WTC11 (cell line): ENCODE data around the gene ELMO3. TPM values are rescaled to one million over a fixed set of nuclear protein-coding genes. Genes with fewer than 3 reads are reported as not detected.
A peak's percentile ranks its signal among the peaks of the same experiment; 100 is the strongest.

ENCODE experiments used
- ATAC-seq: fragments of 200-7000 bp; cut with Tn5 transposase; 2 replicates; pipeline ENCODE4 v1.10.0; 2021; ENCODE audit warnings: mild to moderate bottlenecking, moderate library complexity
- CTCF ChIA-PET: fragments of 300-600 bp; sonication (Branson Sonifier 250); formaldehyde crosslinking; loops from one replicate; lab custom pipeline; 2021; ENCODE audit warnings: antibody characterized with exemption; lab: Charles Lee
- POLR2A ChIA-PET: fragments of 350-600 bp; sonication (Branson Sonifier 250); formaldehyde crosslinking; loops from one replicate; lab custom pipeline; 2021; ENCODE audit warnings: antibody characterized with exemption; lab: Charles Lee
- DNase-seq: peaks from one replicate; pipeline ENCODE4 v3.0.0; 2021; ENCODE audit warnings: low spot score
- H3K27ac Mint-ChIP-seq: 2 replicates; pipeline ENCODE4 v1.8.0; 2021; ENCODE audit warnings: mixed read lengths
- H3K27me3 Mint-ChIP-seq: 2 replicates; pipeline ENCODE4 v1.8.0; 2021; ENCODE audit warnings: low read depth, mild to moderate bottlenecking, moderate library complexity, mixed read lengths
- H3K36me3 Mint-ChIP-seq: 2 replicates; pipeline ENCODE4 v1.8.0; 2021; ENCODE audit warnings: mixed read lengths
- H3K4me1 Mint-ChIP-seq: 2 replicates; pipeline ENCODE4 v1.8.0; 2022; ENCODE audit warnings: mixed read lengths
- H3K4me3 Mint-ChIP-seq: 2 replicates; pipeline ENCODE4 v1.8.0; 2021; ENCODE audit warnings: mild to moderate bottlenecking, moderate library complexity, mixed read lengths
- H3K9me3 Mint-ChIP-seq: 2 replicates; pipeline ENCODE4 v1.8.0; 2021; ENCODE audit warnings: mixed read lengths
- MYBL2 ChIP-seq: sonication (generic); formaldehyde crosslinking; IDR thresholded peaks from 2 replicates; pipeline ENCODE4 v1.8.1; 2023; ENCODE audit warnings: mild to moderate bottlenecking, moderate library complexity, missing genetic modification reagents
- NFATC4 ChIP-seq: fragments of 250-450 bp; sonication (Bioruptor Pico); IDR thresholded peaks from 2 replicates; pipeline ENCODE4 v1.9.0; 2021; ENCODE audit warnings: mild to moderate bottlenecking
- NFYB ChIP-seq: sonication (generic); formaldehyde crosslinking; conservative IDR thresholded peaks from 2 replicates; pipeline ENCODE4 v1.8.0; 2022; ENCODE audit warnings: low read depth, missing genetic modification reagents
- NR2C2 ChIP-seq: sonication (generic); formaldehyde crosslinking; IDR thresholded peaks from 2 replicates; pipeline ENCODE4 v1.8.0; 2022; ENCODE audit warnings: mild to moderate bottlenecking, missing genetic modification reagents
- NR3C1 ChIP-seq: sonication (generic); formaldehyde crosslinking; conservative IDR thresholded peaks from 2 replicates; pipeline ENCODE4 v1.8.1; 2023; ENCODE audit warnings: low read depth, mild to moderate bottlenecking, missing genetic modification reagents
- SMAD3 ChIP-seq: sonication (generic); formaldehyde crosslinking; IDR thresholded peaks from 2 replicates; pipeline ENCODE4 v1.8.0; 2022; ENCODE audit warnings: missing genetic modification reagents, mild to moderate bottlenecking, borderline replicate concordance
- SMAD4 ChIP-seq: sonication (generic); formaldehyde crosslinking; IDR thresholded peaks from 2 replicates; pipeline ENCODE4 v1.8.0; 2022; ENCODE audit warnings: mild to moderate bottlenecking, missing genetic modification reagents
- ZNF138 ChIP-seq: sonication (generic); formaldehyde crosslinking; conservative IDR thresholded peaks from 2 replicates; pipeline ENCODE4 v1.8.1; 2022; ENCODE audit warnings: mild to moderate bottlenecking, moderate library complexity, missing genetic modification reagents
- ZNF263 ChIP-seq: sonication (generic); formaldehyde crosslinking; IDR thresholded peaks from 2 replicates; pipeline ENCODE4 v1.8.1; 2022; ENCODE audit warnings: low read depth, mild to moderate bottlenecking, moderate library complexity, missing genetic modification reagents
- ZNF317 ChIP-seq: sonication (generic); formaldehyde crosslinking; IDR thresholded peaks from 2 replicates; pipeline ENCODE4 v1.8.1; 2023; ENCODE audit warnings: low read depth, mild to moderate bottlenecking, moderate library complexity, missing genetic modification reagents, borderline replicate concordance
- ZNF416 ChIP-seq: fragments of 250-450 bp; sonication (Bioruptor Pico); IDR thresholded peaks from 2 replicates; pipeline ENCODE4 v1.9.0; 2021; ENCODE audit warnings: mild to moderate bottlenecking, inconsistent platforms
- total RNA-seq: library from RNA; stranded (reverse); gene quantifications from 3 replicates; pipeline ENCODE4 v1.2.3, GENCODE V29; 2021
- TF ChIP-seq, protein P1 (sequence below): fragments of 250-450 bp; sonication (Bioruptor Pico); IDR thresholded peaks from 2 replicates; pipeline ENCODE4 v2.1.2; 2022; ENCODE audit warnings: mild to moderate bottlenecking, moderate library complexity
- TF ChIP-seq, protein P2 (sequence below): fragments of 250-450 bp; sonication (Bioruptor Pico); IDR thresholded peaks from 2 replicates; pipeline ENCODE4 v1.9.0; 2021; ENCODE audit warnings: moderate library complexity, mild to moderate bottlenecking, inconsistent platforms, borderline replicate concordance
- TF ChIP-seq, protein P3 (sequence below): sonication (generic); formaldehyde crosslinking; IDR thresholded peaks from 2 replicates; pipeline ENCODE4 v1.8.1; 2022; ENCODE audit warnings: low read depth, mild to moderate bottlenecking, moderate library complexity, missing genetic modification reagents, borderline replicate concordance
- TF ChIP-seq, protein P4 (sequence below): fragments of 250-450 bp; sonication (Bioruptor Pico); IDR thresholded peaks from 2 replicates; pipeline ENCODE4 v1.8.0; 2021; ENCODE audit warnings: mild to moderate bottlenecking
- TF ChIP-seq, protein P5 (sequence below): sonication (generic); formaldehyde crosslinking; IDR thresholded peaks from 2 replicates; pipeline ENCODE4 v1.8.1; 2023; ENCODE audit warnings: mild to moderate bottlenecking, missing genetic modification reagents

Gene ELMO3
- total RNA-seq, 1 experiment from 2014 or later = 13.6 TPM

DNA sequence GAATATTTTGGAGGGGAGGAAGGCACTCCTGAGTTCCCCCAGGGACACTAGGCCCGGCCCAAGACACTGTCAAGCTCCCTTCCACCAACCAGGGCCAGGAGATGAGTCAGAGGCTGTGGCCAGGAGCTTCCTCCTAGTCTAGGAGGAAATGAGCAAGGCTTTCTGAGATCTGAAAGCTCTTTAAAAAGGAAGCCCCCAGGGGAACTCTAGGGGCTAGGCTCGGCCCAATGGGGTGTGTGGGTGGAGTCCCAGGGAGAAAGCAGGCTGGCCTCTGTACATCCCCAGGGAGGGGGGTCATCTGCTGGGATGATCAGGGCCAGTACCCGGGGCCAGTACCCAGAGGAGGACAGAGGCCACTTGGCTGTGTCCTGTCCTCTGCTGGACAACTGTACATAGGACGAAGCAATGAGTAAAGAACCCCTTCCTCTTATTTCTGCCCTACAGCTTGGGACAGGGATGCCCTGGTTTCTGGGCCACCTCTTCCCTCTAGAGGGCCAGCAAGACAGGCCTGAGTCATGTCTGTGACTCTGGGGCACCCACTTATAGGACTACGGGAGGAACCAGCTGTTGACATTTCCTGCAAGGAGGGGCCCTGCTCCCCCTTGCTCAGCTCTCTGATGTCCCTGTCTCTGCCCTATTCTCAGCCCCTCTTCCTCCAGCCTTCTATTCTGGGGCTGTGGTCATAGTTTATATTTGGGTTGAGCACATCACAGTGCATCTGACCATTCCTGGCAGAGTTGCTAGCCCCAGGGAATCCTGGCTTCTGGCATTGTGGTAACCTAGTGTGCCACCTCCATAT is 45.7 kb downstream of the ELMO3 start (continued):
- TF ChIP-seq, protein P1, sequence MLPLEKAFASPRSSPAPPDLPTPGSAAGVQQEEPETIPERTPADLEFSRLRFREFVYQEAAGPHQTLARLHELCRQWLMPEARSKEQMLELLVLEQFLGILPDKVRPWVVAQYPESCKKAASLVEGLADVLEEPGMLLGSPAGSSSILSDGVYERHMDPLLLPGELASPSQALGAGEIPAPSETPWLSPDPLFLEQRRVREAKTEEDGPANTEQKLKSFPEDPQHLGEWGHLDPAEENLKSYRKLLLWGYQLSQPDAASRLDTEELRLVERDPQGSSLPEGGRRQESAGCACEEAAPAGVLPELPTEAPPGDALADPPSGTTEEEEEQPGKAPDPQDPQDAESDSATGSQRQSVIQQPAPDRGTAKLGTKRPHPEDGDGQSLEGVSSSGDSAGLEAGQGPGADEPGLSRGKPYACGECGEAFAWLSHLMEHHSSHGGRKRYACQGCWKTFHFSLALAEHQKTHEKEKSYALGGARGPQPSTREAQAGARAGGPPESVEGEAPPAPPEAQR (CRISPR knock-in tag) = no peak
- TF ChIP-seq MYBL2 (CRISPR knock-in tag) = no peak
- no peak for TF ChIP-seq ZNF416
- TF ChIP-seq, protein P2, sequence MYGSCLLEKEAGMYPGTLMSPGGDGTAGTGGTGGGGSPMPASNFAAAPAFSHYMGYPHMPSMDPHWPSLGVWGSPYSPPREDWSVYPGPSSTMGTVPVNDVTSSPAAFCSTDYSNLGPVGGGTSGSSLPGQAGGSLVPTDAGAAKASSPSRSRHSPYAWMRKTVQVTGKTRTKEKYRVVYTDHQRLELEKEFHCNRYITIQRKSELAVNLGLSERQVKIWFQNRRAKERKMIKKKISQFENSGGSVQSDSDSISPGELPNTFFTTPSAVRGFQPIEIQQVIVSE (CRISPR knock-in tag) = no peak
- TF ChIP-seq NFYB (CRISPR knock-in tag) = no peak
- no peak for TF ChIP-seq NFATC4 (CRISPR knock-in tag)

DNA sequence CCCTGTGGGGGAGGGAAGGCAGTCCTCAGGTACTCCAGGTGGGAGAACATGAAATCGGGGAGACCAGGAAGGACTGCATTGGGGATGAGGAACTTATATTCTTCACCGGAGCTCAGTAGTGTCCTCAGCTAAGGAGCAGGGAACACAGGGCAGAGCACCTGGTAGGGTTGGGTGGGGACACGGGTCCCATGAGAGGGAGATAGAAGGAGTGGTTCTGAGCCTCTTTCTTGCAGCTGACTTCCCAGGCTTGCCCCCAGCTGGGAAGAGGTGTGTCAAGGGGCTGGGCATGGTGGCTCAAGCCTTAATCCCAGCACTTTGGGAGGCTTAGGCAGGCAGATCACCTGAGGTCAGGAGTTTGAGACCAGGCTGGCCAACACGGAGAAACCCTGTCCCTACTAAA is 46.3 kb downstream of the ELMO3 start:
- H3K4me3 Mint-ChIP-seq = peak overlapping the region; percentile 89
- TF ChIP-seq ZNF317 = no peak
- TF ChIP-seq ZNF263 (CRISPR knock-in tag) = no peak
- TF ChIP-seq SMAD4 (CRISPR knock-in tag) = no peak
- TF ChIP-seq, protein P2 (CRISPR knock-in tag) = no peak
- TF ChIP-seq, protein P3, sequence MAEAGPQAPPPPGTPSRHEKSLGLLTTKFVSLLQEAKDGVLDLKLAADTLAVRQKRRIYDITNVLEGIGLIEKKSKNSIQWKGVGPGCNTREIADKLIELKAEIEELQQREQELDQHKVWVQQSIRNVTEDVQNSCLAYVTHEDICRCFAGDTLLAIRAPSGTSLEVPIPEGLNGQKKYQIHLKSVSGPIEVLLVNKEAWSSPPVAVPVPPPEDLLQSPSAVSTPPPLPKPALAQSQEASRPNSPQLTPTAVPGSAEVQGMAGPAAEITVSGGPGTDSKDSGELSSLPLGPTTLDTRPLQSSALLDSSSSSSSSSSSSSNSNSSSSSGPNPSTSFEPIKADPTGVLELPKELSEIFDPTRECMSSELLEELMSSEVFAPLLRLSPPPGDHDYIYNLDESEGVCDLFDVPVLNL (CRISPR knock-in tag) = no peak
- no peak for TF ChIP-seq NR2C2
- TF ChIP-seq ZNF138 (CRISPR knock-in tag) = no peak
- no peak for TF ChIP-seq NR3C1 (CRISPR knock-in tag)
- TF ChIP-seq SMAD3 (CRISPR knock-in tag) = no peak
- TF ChIP-seq, protein P4, sequence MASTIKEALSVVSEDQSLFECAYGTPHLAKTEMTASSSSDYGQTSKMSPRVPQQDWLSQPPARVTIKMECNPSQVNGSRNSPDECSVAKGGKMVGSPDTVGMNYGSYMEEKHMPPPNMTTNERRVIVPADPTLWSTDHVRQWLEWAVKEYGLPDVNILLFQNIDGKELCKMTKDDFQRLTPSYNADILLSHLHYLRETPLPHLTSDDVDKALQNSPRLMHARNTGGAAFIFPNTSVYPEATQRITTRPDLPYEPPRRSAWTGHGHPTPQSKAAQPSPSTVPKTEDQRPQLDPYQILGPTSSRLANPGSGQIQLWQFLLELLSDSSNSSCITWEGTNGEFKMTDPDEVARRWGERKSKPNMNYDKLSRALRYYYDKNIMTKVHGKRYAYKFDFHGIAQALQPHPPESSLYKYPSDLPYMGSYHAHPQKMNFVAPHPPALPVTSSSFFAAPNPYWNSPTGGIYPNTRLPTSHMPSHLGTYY (CRISPR knock-in tag) = no peak
- TF ChIP-seq, protein P5, sequence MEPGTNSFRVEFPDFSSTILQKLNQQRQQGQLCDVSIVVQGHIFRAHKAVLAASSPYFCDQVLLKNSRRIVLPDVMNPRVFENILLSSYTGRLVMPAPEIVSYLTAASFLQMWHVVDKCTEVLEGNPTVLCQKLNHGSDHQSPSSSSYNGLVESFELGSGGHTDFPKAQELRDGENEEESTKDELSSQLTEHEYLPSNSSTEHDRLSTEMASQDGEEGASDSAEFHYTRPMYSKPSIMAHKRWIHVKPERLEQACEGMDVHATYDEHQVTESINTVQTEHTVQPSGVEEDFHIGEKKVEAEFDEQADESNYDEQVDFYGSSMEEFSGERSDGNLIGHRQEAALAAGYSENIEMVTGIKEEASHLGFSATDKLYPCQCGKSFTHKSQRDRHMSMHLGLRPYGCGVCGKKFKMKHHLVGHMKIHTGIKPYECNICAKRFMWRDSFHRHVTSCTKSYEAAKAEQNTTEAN (CRISPR knock-in tag) = no peak
- H3K27me3 Mint-ChIP-seq = peaks cover 25% of the 10 kb centered on the region
- no peaks in the 10 kb centered on the region for H3K36me3 Mint-ChIP-seq
- ATAC-seq = no peak
- H3K27ac Mint-ChIP-seq = peak overlapping the region; percentile 82
- POLR2A ChIA-PET = interaction anchor here (0.7 kb wide), 1 partner anchor 182 kb away, joined by 3 read pairs; no protein-coding TSS in a partner anchor
- DNase-seq = no peak
- H3K4me1 Mint-ChIP-seq = peaks cover 42% of the 10 kb centered on the region
- CTCF ChIA-PET = interaction anchor here (1.6 to 4.8 kb wide), 6 partner anchors 9 to 276 kb away, joined by 5 to 55 read pairs (median 40); partner anchors contain the start of genes ELMO3 and TMEM208
- H3K9me3 Mint-ChIP-seq = no peaks in the 10 kb centered on the region
